ENCODE results near the gene PCDHAC2.

The PCDHAC2 gene

GRCh38 chr5:140966293-140967225 lies at the start of gene PCDHAC2:
Gene PCDHAC2 (plus strand): TSS chr5:140966476. CDS start chr5:140966767, 291 bp downstream.
- DNase-seq: no peak

GRCh38 chr5:140923601-140924000 lies 42.7 kb upstream of the PCDHAC2 start:
- no peak for DNase-seq

- no peak for DNase-seq
Observed at GRCh38 chr5:140925806-140926442, 40.4 kb upstream of the PCDHAC2 start, which contains the start of gene PCDHAC1. Gene PCDHAC1 (plus strand): TSS chr5:140926299. CDS start chr5:140926893, 594 bp downstream.

GRCh38 chr5:140926443-140927227 lies 39.6 kb upstream of the PCDHAC2 start:
- DNase-seq: peak in 1 of 2 donors; percentile 6

GRCh38 chr5:140927228-140927573 lies 39.1 kb upstream of the PCDHAC2 start:
- DNase-seq: no peak

- DNase-seq: no peak
Observed at GRCh38 chr5:140934964-140935606, 31.2 kb upstream of the PCDHAC2 start.

- no peak for DNase-seq
Observed at GRCh38 chr5:140946578-140946977, 19.7 kb upstream of the PCDHAC2 start.

- no peak for DNase-seq
Observed at GRCh38 chr5:140951636-140952035, 14.6 kb upstream of the PCDHAC2 start.

- DNase-seq: no peak
Observed at GRCh38 chr5:140953234-140953633, 13.0 kb upstream of the PCDHAC2 start.

GRCh38 chr5:140962190-140962589 lies 4.1 kb upstream of the PCDHAC2 start:
- DNase-seq: no peak

- DNase-seq: no peak
Observed at GRCh38 chr5:140964356-140964755, 1.9 kb upstream of the PCDHAC2 start.

GRCh38 chr5:140965905-140966292 lies 377 bp upstream of the PCDHAC2 start:
- DNase-seq: no peak

GRCh38 chr5:140967226-140967893 lies 1.1 kb downstream of the PCDHAC2 start:
- no peak for DNase-seq

- DNase-seq: no peak
Observed at GRCh38 chr5:140969880-140970279, 3.6 kb downstream of the PCDHAC2 start.

GRCh38 chr5:140973550-140973949 lies 7.3 kb downstream of the PCDHAC2 start:
- DNase-seq: no peak

- no peak for DNase-seq
Observed at GRCh38 chr5:140977003-140977402, 10.7 kb downstream of the PCDHAC2 start.

- no peak for DNase-seq
Observed at GRCh38 chr5:140978260-140978659, 12.0 kb downstream of the PCDHAC2 start.

- DNase-seq: no peak
Observed at GRCh38 chr5:140978983-140979382, 12.7 kb downstream of the PCDHAC2 start.

GRCh38 chr5:140982083-140982716 lies 15.9 kb downstream of the PCDHAC2 start:
- no peak for DNase-seq

GRCh38 chr5:140986117-140986521 lies 19.8 kb downstream of the PCDHAC2 start:
- DNase-seq: no peak

GRCh38 chr5:140988100-140988499 lies 21.8 kb downstream of the PCDHAC2 start:
- DNase-seq: no peak

- DNase-seq: no peak
Observed at GRCh38 chr5:140988608-140989007, 22.3 kb downstream of the PCDHAC2 start.

All from activated CD4-positive, alpha-beta T cell treated with anti-CD3 and anti-CD28 coated beads for 4 hours (primary cell).